Measurements from ENCODE around the gene TCEA3. TPM values are rescaled to one million over a fixed set of nuclear protein-coding genes. Genes with fewer than 3 reads are reported as not detected.

The TCEA3 gene
- total and polyA plus RNA-seq, 10 of the 15 experiments (the other 5 are each of a cell fraction or from before 2014, with no cell fraction given): 0.06 to 0.23 (median 0.08) TPM; not detected in 7

DNA sequence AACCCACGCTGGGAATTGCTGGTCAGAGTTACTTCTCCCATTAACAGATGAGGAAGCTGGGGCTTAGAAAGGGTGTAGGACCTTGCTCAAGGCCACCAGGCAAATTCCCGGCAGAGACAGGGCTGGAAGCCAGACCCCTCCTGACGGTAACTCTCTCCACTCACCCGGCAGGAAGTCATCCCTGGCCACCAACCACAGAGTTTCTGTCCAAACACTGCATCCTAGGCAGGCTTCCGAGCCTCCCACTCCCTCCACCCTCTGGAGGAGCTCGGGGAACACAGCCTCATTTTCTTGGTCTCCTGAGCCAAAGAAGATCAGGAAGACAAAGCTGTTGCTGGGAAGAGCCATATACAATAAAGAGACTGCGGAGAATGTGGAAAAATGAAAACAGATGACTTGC is 29.9 kb downstream of the TCEA3 start:
- no peak overlapping the region for H3K4me3 ChIP-seq
- no peak overlapping the region for H3K4me2 ChIP-seq (ENCODE audit: control insufficient read depth, insufficient read depth)
- H4K20me1 ChIP-seq (ENCODE audit: control insufficient read depth, insufficient read depth): no peaks in the 10 kb centered on the region
- FAIRE-seq (no peak), DNase-seq (ENCODE audit: low read depth, low spot score) (no peak), ATAC-seq (no peak)
- ChIA-PET CTCF (interaction anchor here (2.7 kb wide), 1 partner anchor 8 kb away, joined by 17 read pairs; no protein-coding TSS in a partner anchor), SMC1A (ENCODE audit: uncharacterized antibody, unreplicated experiment) (interaction anchor here (1.1 kb wide), 1 partner anchor 8 kb away, joined by 4 read pairs; no protein-coding TSS in a partner anchor), RAD21 (ENCODE audit: unreplicated experiment) (no interaction called here), POLR2A (no interaction called here)
- in situ Hi-C loops (cut with MboI): no loop called here
- no peaks in the 10 kb centered on the region for H3K36me3 ChIP-seq (ENCODE audit: control insufficient read depth in 2 of 2, insufficient read depth in 2 of 2, low read length in 1 of 2)
- no peaks in the 10 kb centered on the region for H3K79me2 ChIP-seq (ENCODE audit: control insufficient read depth, insufficient read depth, low read length)
- no TSS peak for BruUV-seq (replicated peaks)
- 28% methylated on average over 7 of the region's 7 CpGs for WGBS (ENCODE audit: insufficient coverage, insufficient replicate concordance, low lambda C conversion rate, missing lambda C conversion rate)
- no peak overlapping the region for H3K9ac ChIP-seq (ENCODE audit: control insufficient read depth, insufficient read depth, low read length)
- peaks cover 0 to 2% of the 10 kb centered on the region in 2 experiments; a peak in 1 of 4 replicates for H3K27me3 ChIP-seq (replicated peaks in 1 of 2; ENCODE audit: control insufficient read depth in 2 of 2, insufficient read depth in 2 of 2, low read length in 1 of 2)
- no peaks in the 10 kb centered on the region for H3K9me3 ChIP-seq (replicated peaks; ENCODE audit: control insufficient read depth, insufficient read depth, low read length)
- intact Hi-C loops (cut with micrococcal nuclease; ENCODE audit: unreplicated experiment): no loop called here
- H3K4me1 ChIP-seq (ENCODE audit: control insufficient read depth, insufficient read depth, low read length): no peaks in the 10 kb centered on the region
- TF ChIP-seq CREM (IDR thresholded peaks at IDR 0.05; ENCODE audit: low read depth): no peak
- TF ChIP-seq STAT1 (conservative IDR thresholded peaks at IDR 0.05): no peak
- no peak for TF ChIP-seq HDAC2 (IDR thresholded peaks at IDR 0.05)
- no peak for TF ChIP-seq ZNF622 (IDR thresholded peaks at IDR 0.05)
- TF ChIP-seq, protein P1, sequence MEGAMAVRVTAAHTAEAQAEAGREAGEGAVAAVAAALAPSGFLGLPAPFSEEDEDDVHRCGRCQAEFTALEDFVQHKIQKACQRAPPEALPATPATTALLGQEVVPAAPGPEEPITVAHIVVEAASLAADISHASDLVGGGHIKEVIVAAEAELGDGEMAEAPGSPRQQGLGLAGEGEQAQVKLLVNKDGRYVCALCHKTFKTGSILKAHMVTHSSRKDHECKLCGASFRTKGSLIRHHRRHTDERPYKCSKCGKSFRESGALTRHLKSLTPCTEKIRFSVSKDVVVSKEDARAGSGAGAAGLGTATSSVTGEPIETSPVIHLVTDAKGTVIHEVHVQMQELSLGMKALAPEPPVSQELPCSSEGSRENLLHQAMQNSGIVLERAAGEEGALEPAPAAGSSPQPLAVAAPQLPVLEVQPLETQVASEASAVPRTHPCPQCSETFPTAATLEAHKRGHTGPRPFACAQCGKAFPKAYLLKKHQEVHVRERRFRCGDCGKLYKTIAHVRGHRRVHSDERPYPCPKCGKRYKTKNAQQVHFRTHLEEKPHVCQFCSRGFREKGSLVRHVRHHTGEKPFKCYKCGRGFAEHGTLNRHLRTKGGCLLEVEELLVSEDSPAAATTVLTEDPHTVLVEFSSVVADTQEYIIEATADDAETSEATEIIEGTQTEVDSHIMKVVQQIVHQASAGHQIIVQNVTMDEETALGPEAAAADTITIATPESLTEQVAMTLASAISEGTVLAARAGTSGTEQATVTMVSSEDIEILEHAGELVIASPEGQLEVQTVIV (IDR thresholded peaks at IDR 0.05; ENCODE audit: borderline replicate concordance, partially characterized antibody): no peak
- no peak for TF ChIP-seq JUNB (IDR thresholded peaks at IDR 0.05)
- H2AFZ ChIP-seq (ENCODE audit: control insufficient read depth, low read depth, low read length): no peak overlapping the region
- H3K27ac ChIP-seq (ENCODE audit: control insufficient read depth, insufficient read depth): no peak overlapping the region
